Suprapubic skin (tissue), 4 donors: ENCODE results near the gene GRIN3B.

Experiments used
- EP300 ChIP-seq: sonication (generic); formaldehyde crosslinking; IDR thresholded peaks from one replicate; pipeline ENCODE4 v1.6.1; 2017; ENCODE audit warnings: antibody characterized with exemption
- POLR2A ChIP-seq, 2 donors: fragments of 450-650 bp; IDR thresholded peaks; one replicate each; pipeline ENCODE4 v1.6.1; 2017; ENCODE audit warnings: antibody characterized with exemption in 2 of 2, mild to moderate bottlenecking in 2 of 2, moderate library complexity in 2 of 2
- POLR2AphosphoS5 ChIP-seq, 3 donors: sonication (generic); formaldehyde crosslinking; IDR thresholded peaks; one replicate each; pipeline ENCODE4 v1.6.1; 2017; ENCODE audit warnings: antibody characterized with exemption in 3 of 3
- TF ChIP-seq, protein P1 (sequence below), 2 donors: fragments of 200-600 bp in 1 of 2; fragments of 450-650 bp in 1 of 2; sonication (generic) in 1 of 2; IDR thresholded peaks; one replicate each; pipeline ENCODE4 v1.5.1; 2016 to 2019; ENCODE audit warnings: antibody characterized with exemption in 2 of 2, mild to moderate bottlenecking in 1 of 2, moderate library complexity in 1 of 2

DNA sequence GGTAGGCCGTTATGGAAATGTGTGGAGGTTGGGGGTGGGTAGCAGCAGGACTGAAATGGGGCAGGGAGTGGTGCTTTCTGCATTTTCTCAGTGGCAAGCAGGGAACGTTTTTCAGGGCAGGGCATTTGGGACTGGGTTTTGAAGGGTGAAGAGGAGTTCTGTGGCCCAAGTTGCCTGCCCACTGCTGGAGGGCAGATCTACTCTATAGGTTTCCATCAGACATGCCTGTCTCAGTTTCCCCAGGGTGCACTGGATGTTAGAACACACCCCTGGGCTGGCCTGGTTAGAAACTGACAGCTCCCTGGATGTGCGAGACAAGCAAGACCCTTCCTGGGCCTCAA is 870 bp upstream of the GRIN3B start:
- TF ChIP-seq, protein P1, sequence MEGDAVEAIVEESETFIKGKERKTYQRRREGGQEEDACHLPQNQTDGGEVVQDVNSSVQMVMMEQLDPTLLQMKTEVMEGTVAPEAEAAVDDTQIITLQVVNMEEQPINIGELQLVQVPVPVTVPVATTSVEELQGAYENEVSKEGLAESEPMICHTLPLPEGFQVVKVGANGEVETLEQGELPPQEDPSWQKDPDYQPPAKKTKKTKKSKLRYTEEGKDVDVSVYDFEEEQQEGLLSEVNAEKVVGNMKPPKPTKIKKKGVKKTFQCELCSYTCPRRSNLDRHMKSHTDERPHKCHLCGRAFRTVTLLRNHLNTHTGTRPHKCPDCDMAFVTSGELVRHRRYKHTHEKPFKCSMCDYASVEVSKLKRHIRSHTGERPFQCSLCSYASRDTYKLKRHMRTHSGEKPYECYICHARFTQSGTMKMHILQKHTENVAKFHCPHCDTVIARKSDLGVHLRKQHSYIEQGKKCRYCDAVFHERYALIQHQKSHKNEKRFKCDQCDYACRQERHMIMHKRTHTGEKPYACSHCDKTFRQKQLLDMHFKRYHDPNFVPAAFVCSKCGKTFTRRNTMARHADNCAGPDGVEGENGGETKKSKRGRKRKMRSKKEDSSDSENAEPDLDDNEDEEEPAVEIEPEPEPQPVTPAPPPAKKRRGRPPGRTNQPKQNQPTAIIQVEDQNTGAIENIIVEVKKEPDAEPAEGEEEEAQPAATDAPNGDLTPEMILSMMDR (IDR thresholded peaks at IDR 0.05) = no peak
- TF ChIP-seq POLR2A (IDR thresholded peaks at IDR 0.05) = no peak
- no peak for TF ChIP-seq EP300
- TF ChIP-seq POLR2AphosphoS5 (IDR thresholded peaks at IDR 0.05) = no peak
